ENCODE measurements around the gene MRPS22. TPM values are rescaled to one million over a fixed set of nuclear protein-coding genes. Genes with fewer than 3 reads are reported as not detected.

Gene MRPS22
- total RNA-seq, 3 donors from 2014 or later: 39.4 to 52.0 (median 46.4) TPM

- Histone ChIP-seq H3K4me1 (ENCODE audit: low read depth) (no peaks in the 10 kb centered on the region), H3K4me3 (no peak overlapping the region), H3K36me3 (ENCODE audit: low read depth) (no peaks in the 10 kb centered on the region), H3K9me3 (no peaks in the 10 kb centered on the region)
- no peak for ATAC-seq
- no peak for TF ChIP-seq CTCF (IDR thresholded peaks at IDR 0.05)
- intact Hi-C loops (cut with DNase I, micrococcal nuclease): loop anchor here (10.0 kb wide), 2 partner anchors 378 to 388 kb away; partner anchors contain the start of genes FOXL2 (in 1 of the 2) and FOXL2NB (in 1 of the 2)
- DNase-seq: no peak
These were observed 21.5 kb upstream of the MRPS22 start for GRCh38 chr3:139322346-139322745.

DNA sequence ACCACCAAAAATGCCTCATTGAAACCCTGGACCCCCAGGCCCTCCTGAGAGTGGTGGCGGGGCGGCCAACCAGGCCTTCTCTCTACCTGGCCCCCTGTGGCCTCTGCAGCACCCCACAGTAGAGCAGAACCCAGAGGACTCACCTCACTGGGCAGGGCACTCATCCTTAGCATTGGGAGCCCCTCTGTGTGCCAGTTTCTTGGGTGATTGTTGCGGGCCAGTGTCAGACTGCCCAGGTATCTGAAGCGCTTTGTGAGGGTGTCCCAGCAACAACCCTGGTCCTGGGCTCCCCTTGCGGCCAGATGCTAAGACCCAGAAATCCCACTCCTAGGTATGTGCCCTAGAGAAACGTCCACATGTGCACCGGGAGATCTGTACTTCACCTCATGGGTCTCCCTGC is 20.7 kb upstream of the MRPS22 start:
- ATAC-seq (no peak), DNase-seq (no peak)
- Histone ChIP-seq H3K4me3 (no peak overlapping the region), H3K9me3 (no peaks in the 10 kb centered on the region), H3K4me1 (ENCODE audit: low read depth) (no peaks in the 10 kb centered on the region), H3K36me3 (ENCODE audit: low read depth) (no peaks in the 10 kb centered on the region)
- TF ChIP-seq CTCF (IDR thresholded peaks at IDR 0.05): no peak
- intact Hi-C loops (cut with DNase I, micrococcal nuclease): loop anchor here (10.0 kb wide), 2 partner anchors 378 to 388 kb away; partner anchors contain the start of genes FOXL2 (in 1 of the 2) and FOXL2NB (in 1 of the 2)

DNA sequence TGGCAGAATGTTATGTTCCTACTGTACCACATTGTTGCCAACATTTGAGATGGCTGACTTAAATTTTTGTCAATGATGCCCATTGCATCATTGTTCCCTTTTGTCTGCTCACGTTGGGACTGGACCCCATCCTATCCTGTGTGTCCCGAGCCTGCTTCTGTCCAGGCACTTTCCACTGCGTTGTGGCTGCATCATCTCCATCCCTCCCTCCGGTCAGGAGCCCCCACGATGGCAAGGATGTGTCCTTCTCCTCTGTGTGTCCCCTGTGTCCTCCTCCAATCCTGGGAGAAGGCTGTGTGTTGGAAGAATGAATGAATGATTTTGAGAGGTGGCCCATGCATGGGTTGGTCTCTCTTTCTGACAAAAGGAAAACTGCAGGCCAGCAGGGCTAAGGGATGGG is 19.4 kb upstream of the MRPS22 start:
- Histone ChIP-seq H3K4me1 (ENCODE audit: low read depth) (peaks cover 6% of the 10 kb centered on the region), H3K4me3 (no peak overlapping the region), H3K9me3 (no peaks in the 10 kb centered on the region), H3K36me3 (ENCODE audit: low read depth) (no peaks in the 10 kb centered on the region)
- ATAC-seq (no peak), DNase-seq (no peak)
- intact Hi-C loops (cut with DNase I, micrococcal nuclease): loop anchor here (10.0 kb wide), 2 partner anchors 380 to 390 kb away; partner anchors contain the start of genes FOXL2 (in 1 of the 2) and FOXL2NB (in 1 of the 2)
- no peak for TF ChIP-seq CTCF (IDR thresholded peaks at IDR 0.05)

DNA sequence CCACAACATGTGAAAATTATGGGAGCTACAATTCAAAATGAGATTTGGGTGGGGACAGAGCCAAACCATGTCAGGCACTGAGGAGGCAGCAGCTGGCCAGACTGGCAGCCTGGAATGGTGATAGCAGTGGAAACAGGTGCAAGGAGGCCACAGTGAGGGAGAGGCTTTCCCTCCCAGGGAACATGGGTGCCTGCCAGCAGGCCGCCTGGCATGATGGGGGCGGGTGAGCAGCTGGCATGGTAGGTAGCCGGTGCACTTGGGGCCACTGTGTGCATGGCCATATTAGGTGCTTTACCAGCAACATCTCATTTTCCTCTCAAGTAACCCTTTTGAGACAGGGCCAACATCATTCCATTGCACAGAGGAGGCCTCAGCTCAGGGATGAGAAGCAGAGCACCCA is 18.3 kb upstream of the MRPS22 start:
- no peaks in the 10 kb centered on the region for H3K36me3 ChIP-seq (ENCODE audit: low read depth)
- no peak for DNase-seq
- intact Hi-C loops (cut with DNase I, micrococcal nuclease): loop anchor here (10.0 kb wide), 2 partner anchors 381 to 391 kb away; partner anchors contain the start of genes FOXL2 (in 1 of the 2) and FOXL2NB (in 1 of the 2)
- TF ChIP-seq CTCF (IDR thresholded peaks at IDR 0.05): no peak
- no peak for ATAC-seq
- H3K4me1 ChIP-seq (ENCODE audit: low read depth): peaks cover 6% of the 10 kb centered on the region
- H3K4me3 ChIP-seq: no peak overlapping the region
- H3K9me3 ChIP-seq: no peaks in the 10 kb centered on the region

DNA sequence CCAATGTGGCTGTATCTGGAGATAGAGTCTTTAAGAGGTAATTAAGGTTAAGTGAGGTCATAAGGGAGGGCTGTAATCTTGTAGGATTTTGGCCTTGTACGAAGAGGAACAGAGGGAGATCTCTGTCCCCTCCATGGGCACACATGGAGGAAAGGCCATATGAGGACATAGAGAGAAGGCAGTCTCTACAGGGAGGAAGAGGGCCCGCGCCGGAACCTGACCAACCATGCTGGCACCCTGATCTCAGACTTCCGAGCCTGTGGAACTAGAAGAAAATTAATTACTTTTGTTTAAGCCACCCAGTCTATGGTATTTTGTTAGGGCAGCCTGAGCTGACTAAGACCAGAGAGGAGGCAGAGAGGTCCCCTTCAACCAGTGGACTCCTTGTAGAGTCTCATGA is 17.7 kb upstream of the MRPS22 start:
- TF ChIP-seq CTCF (IDR thresholded peaks at IDR 0.05): no peak

More for the DNA sequence above, 17.7 kb upstream of the MRPS22 start:
- intact Hi-C loops (cut with DNase I, micrococcal nuclease): loop anchor here (10.0 kb wide), 2 partner anchors 381 to 391 kb away; partner anchors contain the start of genes FOXL2 (in 1 of the 2) and FOXL2NB (in 1 of the 2)
- no peaks in the 10 kb centered on the region for H3K36me3 ChIP-seq (ENCODE audit: low read depth)
- peaks cover 6% of the 10 kb centered on the region for H3K4me1 ChIP-seq (ENCODE audit: low read depth)
- ATAC-seq (no peak), DNase-seq (no peak)
- H3K9me3 ChIP-seq: no peaks in the 10 kb centered on the region
- no peak overlapping the region for H3K4me3 ChIP-seq
